ENCODE data around the gene ABI3. TPM values are rescaled to one million over a fixed set of nuclear protein-coding genes. Genes with fewer than 3 reads are reported as not detected.
A peak's percentile ranks its signal among the peaks of the same experiment; 100 is the strongest.

ABI3 gene
- total and polyA plus RNA-seq, 8 donors, result 1.3 to 72.4 (median 6.8) TPM

- no peaks in the 10 kb centered on the region for H3K9me3 ChIP-seq
- H3K27ac ChIP-seq, result no peak overlapping the region
- H3K27me3 ChIP-seq, result peaks cover 0 to 6% (median 4%) of the 10 kb centered on the region in 3 donors
- H3K4me1 ChIP-seq, result peaks cover 0 to 7% (median 5%) of the 10 kb centered on the region in 4 donors
- WGBS, 5 donors, result 54 to 70% (median 63%) methylated on average over 4 of the region's 4 CpGs
- no peak overlapping the region for H3K4me3 ChIP-seq
- intact Hi-C loops (cut with DNase I; ENCODE audit: low total_unique reads), result no loop called here
- H3K36me3 ChIP-seq, result no peaks in the 10 kb centered on the region
- TF ChIP-seq POLR2AphosphoS5 (IDR thresholded peaks at IDR 0.05) (no peak), EP300 (IDR thresholded peaks at IDR 0.05) (no peak), CTCF (IDR thresholded peaks at IDR 0.05) (no peak), POLR2A (IDR thresholded peaks at IDR 0.05) (no peak)
- DNase-seq, result no peak
Measured at GRCh38 chr17:49254066-49254465, 43.6 kb downstream of the ABI3 start.

GRCh38 chr17:49255125-49255524 is 44.6 kb downstream of the ABI3 start:
- no peaks in the 10 kb centered on the region for H3K9me3 ChIP-seq
- no peak for DNase-seq
- intact Hi-C loops (cut with DNase I; ENCODE audit: low total_unique reads), result no loop called here
- no peaks in the 10 kb centered on the region for H3K36me3 ChIP-seq
- H3K27me3 ChIP-seq, result no peaks in the 10 kb centered on the region
- H3K4me3 ChIP-seq, result no peak overlapping the region
- TF ChIP-seq POLR2A (IDR thresholded peaks at IDR 0.05), result no peak
- no peak for TF ChIP-seq POLR2AphosphoS5 (IDR thresholded peaks at IDR 0.05)
- TF ChIP-seq EP300 (IDR thresholded peaks at IDR 0.05), result no peak
- no peak for TF ChIP-seq CTCF (IDR thresholded peaks at IDR 0.05)
- no peak overlapping the region for H3K27ac ChIP-seq
- peaks cover 0 to 5% (median 4%) of the 10 kb centered on the region in 4 donors for H3K4me1 ChIP-seq
- 59 to 76% (median 71%) methylated on average over 5 of the region's 5 CpGs for WGBS, 5 donors

- DNase-seq, result no peak
- Histone ChIP-seq H3K9me3 (no peaks in the 10 kb centered on the region), H3K27ac (no peak overlapping the region), H3K4me1 (peaks cover 0 to 14% (median 14%) of the 10 kb centered on the region in 4 donors), H3K27me3 (no peaks in the 10 kb centered on the region), H3K4me3 (no peak overlapping the region), H3K36me3 (no peaks in the 10 kb centered on the region)
- intact Hi-C loops (cut with DNase I; ENCODE audit: low total_unique reads), result no loop called here
- WGBS, 5 donors, result 83 to 92% (median 87%) methylated on average over 3 of the region's 3 CpGs
- no peak for TF ChIP-seq CTCF (IDR thresholded peaks at IDR 0.05)
- TF ChIP-seq POLR2AphosphoS5 (IDR thresholded peaks at IDR 0.05), result no peak
- TF ChIP-seq POLR2A (IDR thresholded peaks at IDR 0.05), result no peak
Measured at GRCh38 chr17:49258394-49258793, 47.9 kb downstream of the ABI3 start.

- WGBS, 5 donors, result 12 to 27% (median 18%) methylated on average over 10 of the region's 10 CpGs
- TF ChIP-seq EP300 (IDR thresholded peaks at IDR 0.05), result no peak
- no peak for TF ChIP-seq POLR2A (IDR thresholded peaks at IDR 0.05)
- no peak for TF ChIP-seq POLR2AphosphoS5 (IDR thresholded peaks at IDR 0.05)
- no peak for TF ChIP-seq CTCF (IDR thresholded peaks at IDR 0.05)
- peaks cover 0 to 3% (median 0%) of the 10 kb centered on the region in 3 donors for H3K27me3 ChIP-seq
- intact Hi-C loops (cut with DNase I; ENCODE audit: low total_unique reads), result no loop called here
- no peak for DNase-seq
- peak overlapping the region; percentile 51 to 66 (median 64) for H3K4me3 ChIP-seq
- no peaks in the 10 kb centered on the region for H3K36me3 ChIP-seq
- H3K9me3 ChIP-seq, result no peaks in the 10 kb centered on the region
- peaks cover 0 to 14% (median 14%) of the 10 kb centered on the region in 4 donors for H3K4me1 ChIP-seq
- peak overlapping the region in 4 of 5 donors; percentile 77 to 83 (median 80) for H3K27ac ChIP-seq
Measured at GRCh38 chr17:49259663-49260010, 49.1 kb downstream of the ABI3 start.

All from stomach (tissue), 9 donors.